Sigmoid colon (tissue), 7 donors: ENCODE data around the gene CEMIP. TPM values are rescaled to one million over a fixed set of nuclear protein-coding genes. Genes with fewer than 3 reads are reported as not detected.
A peak's percentile ranks its signal among the peaks of the same experiment; 100 is the strongest.

Source experiments
- DNase-seq: peaks from one replicate; pipeline ENCODE4 v3.0.0-alpha.2; 2019
- H3K27ac ChIP-seq, 4 donors: fragments of 200-600 bp; sonication (generic); one replicate each; pipeline ENCODE4 v1.5.1; 2016 to 2019; ENCODE audit warnings: mild to moderate bottlenecking in 1 of 4
- H3K27me3 ChIP-seq, 3 donors: fragments of 200-600 bp; sonication (generic); one replicate each; pipeline ENCODE4 v1.5.1; 2019; ENCODE audit warnings: mild to moderate bottlenecking in 1 of 3
- H3K36me3 ChIP-seq, 4 donors: fragments of 200-600 bp; sonication (generic); one replicate each; pipeline ENCODE4 v1.5.1; 2016 to 2019
- H3K4me1 ChIP-seq, 4 donors: fragments of 200-600 bp; sonication (generic); one replicate each; pipeline ENCODE4 v1.5.1; 2017 to 2019
- H3K4me3 ChIP-seq, 4 donors: fragments of 200-600 bp; sonication (generic); one replicate each; pipeline ENCODE4 v1.5.1; 2017 to 2019; ENCODE audit warnings: mild to moderate bottlenecking in 2 of 4, moderate library complexity in 1 of 4
- H3K9me3 ChIP-seq, 4 donors: fragments of 200-600 bp in 3 of 4; sonication (generic) in 3 of 4; one replicate each; pipeline versions ENCODE4 v1.5.1 to v1.6.1; 2013 to 2019
- CTCF ChIP-seq, 4 experiments: fragments of 450-650 bp in 3 of 4; fragments of 200-600 bp in 1 of 4; IDR thresholded peaks; one replicate each; pipeline ENCODE4 v1.5.1; 2016 to 2019; ENCODE audit warnings: antibody characterized with exemption in 4 of 4, mild to moderate bottlenecking in 3 of 4, moderate library complexity in 2 of 4
- EP300 ChIP-seq, 4 donors: sonication (generic); formaldehyde crosslinking; IDR thresholded peaks; one replicate each; pipeline ENCODE4 v1.6.1; 2017; ENCODE audit warnings: antibody characterized with exemption in 4 of 4
- POLR2A ChIP-seq, 2 donors: fragments of 450-650 bp; IDR thresholded peaks; one replicate each; pipeline ENCODE4 v1.6.1; 2016; ENCODE audit warnings: antibody characterized with exemption in 2 of 2, mild to moderate bottlenecking in 2 of 2, moderate library complexity in 2 of 2
- POLR2AphosphoS5 ChIP-seq, 4 donors: sonication (generic); formaldehyde crosslinking; IDR thresholded peaks; one replicate each; pipeline ENCODE4 v1.6.1; 2017; ENCODE audit warnings: antibody characterized with exemption in 4 of 4
- WGBS, 2 donors: extraction: QIAGEN DNeasy Blood & Tissue Kit; methylation state at CpG; one replicate each; pipeline ENCODE4 v1.1.7; 2013; 5-methylcytosine and 5-hydroxymethylcytosine counted together
- intact Hi-C: fragments of 100-400 bp; cut with DNase I; formaldehyde crosslinking; loops from one replicate; pipeline ENCODE4 v1.15.1; 2023
- polyA plus RNA-seq, 3 donors: library from polyadenylated mRNA; stranded (reverse); fragments of 200-250 nt; gene quantifications; one replicate each; pipeline ENCODE4 v1.2.3, GENCODE V29; 2013
- small RNA-seq, 3 donors: library from RNA; depleted of rRNA; stranded (forward); fragments of <200 nt; gene quantifications; one replicate each; pipeline ENCODE3, GENCODE V24; 2016
- total RNA-seq, 4 donors: library from RNA; depleted of rRNA; stranded (reverse); fragments of >200 nt; gene quantifications; one replicate each; pipeline ENCODE4 v1.1.0, GENCODE V29; 2016
- donor health status: healthy with polysubstance abuse.
- donor health status: Bipolar disorder and iron deficiency.
- donor health status: healthy.

Gene CEMIP
- total and polyA plus RNA-seq, 7 donors, result under 0.01 to 2.1 (median under 0.01) TPM; not detected in 2

GRCh38 chr15:81000144-81000623 is 221.0 kb downstream of the CEMIP start:
- Histone ChIP-seq H3K4me3 (peak overlapping the region; percentile 79 to 88 (median 86)), H3K27ac (peak overlapping the region; percentile 94 to 98 (median 96)), H3K27me3 (no peaks in the 10 kb centered on the region), H3K4me1 (peaks cover 0 to 45% (median 27%) of the 10 kb centered on the region in 4 donors), H3K9me3 (no peaks in the 10 kb centered on the region), H3K36me3 (peaks cover 0 to 12% (median 0%) of the 10 kb centered on the region in 4 donors)
- DNase-seq, result no peak
- intact Hi-C loops, result loop anchor here (10.0 kb wide), 1 partner anchor 325 kb away; the partner anchor contains the start of gene STARD5
- TF ChIP-seq POLR2A (IDR thresholded peaks at IDR 0.05) (no peak), POLR2AphosphoS5 (IDR thresholded peaks at IDR 0.05) (no peak), CTCF (IDR thresholded peaks at IDR 0.05) (no peak), EP300 (IDR thresholded peaks at IDR 0.05) (no peak)
- 0 to 1% methylated on average over 21 of the region's 21 CpGs for WGBS, 2 donors

GRCh38 chr15:81000624-81001151 is 221.5 kb downstream of the CEMIP start, which contains the start of gene TLNRD1:
TSS of gene TLNRD1 (plus strand) at chr15:81000923. CDS start at chr15:81002272, 1,349 bp downstream.
- TF ChIP-seq POLR2A (IDR thresholded peaks at IDR 0.05), result peak; percentile 85 to 94
- TF ChIP-seq CTCF (IDR thresholded peaks at IDR 0.05), result no peak
- TF ChIP-seq EP300 (IDR thresholded peaks at IDR 0.05), result no peak
- peak; percentile 93 to 98 (median 97) for TF ChIP-seq POLR2AphosphoS5 (IDR thresholded peaks at IDR 0.05)
- DNase-seq, result peak; percentile 95
- no peaks in the 10 kb centered on the region for H3K9me3 ChIP-seq
- peaks cover 0 to 12% (median 0%) of the 10 kb centered on the region in 4 donors for H3K36me3 ChIP-seq
- H3K4me1 ChIP-seq, result peaks cover 0 to 50% (median 30%) of the 10 kb centered on the region in 4 donors
- intact Hi-C loops, result loop anchor here (1.0 to 10.0 kb wide), 2 partner anchors 11 to 324 kb away; partner anchors contain the start of genes MESD and STARD5
- peak within 1 kb of the TSS; percentile 79 to 88 (median 86) for H3K4me3 ChIP-seq
- H3K27me3 ChIP-seq, result no peaks in the 10 kb centered on the region
- WGBS, 2 donors, result 0% methylated on average over 66 of the region's 66 CpGs
- H3K27ac ChIP-seq, result peak within 1 kb of the TSS; percentile 94 to 98 (median 96)

Small RNA genes within 50 kb of the gene (small RNA-seq; reads per million reads assigned to genes)
- gene MIR4514 (0 reads per million in 3 donors), gene MIR549A (0 reads per million in 3 donors)

Other genes with a start within 250 kb of the CEMIP start
- gene ABHD17C, start 84.1 kb upstream of the CEMIP start, total RNA-seq, result 1 to 10 TPM; 2.0 to 4.2 (median 2.6) TPM
- 100 to 1,000 TPM in 2 of 3 donors, 10 to 100 TPM in 1; 62.7 to 174 (median 111) TPM for gene ABHD17C, start 84.1 kb upstream of the CEMIP start, polyA plus RNA-seq
- 10 to 100 TPM; 11.7 to 20.8 (median 15.7) TPM for gene MESD, start 210.4 kb downstream of the CEMIP start, total RNA-seq
- gene MESD, start 210.4 kb downstream of the CEMIP start, polyA plus RNA-seq, result 10 to 100 TPM in 1 of 3 donors, 1 to 10 TPM in 2; 5.4 to 20.1 (median 6.9) TPM
- gene TLNRD1, start 221.6 kb downstream of the CEMIP start, total RNA-seq, result 10 to 100 TPM; 12.5 to 18.3 (median 12.8) TPM
- gene TLNRD1, start 221.6 kb downstream of the CEMIP start, polyA plus RNA-seq, result 10 to 100 TPM in 1 of 3 donors, 1 to 10 TPM in 2; 6.6 to 10.6 (median 6.9) TPM